Activated T-helper 2 cell treated with anti-CD3 and anti-CD28 coated beads, Interferon-gamma antibody, Interleukin-2, Interleukin-4, amounts not matched to agents 10 μg/mL and 5 μg/mL and 100 μg/mL, durations not matched to agents 14 hours and 24 hours and 36 hours (primary cell): ENCODE measurements around the gene HDAC5. TPM values are rescaled to one million over a fixed set of nuclear protein-coding genes. Genes with fewer than 3 reads are reported as not detected.

Experiments
- DNase-seq: peaks from one replicate; pipeline ENCODE4 v3.0.0; 2021; ENCODE audit warnings: low spot score
- H3K27ac Mint-ChIP-seq: one replicate; pipeline ENCODE4 v1.8.0; 2021; ENCODE audit warnings: mixed read lengths
- H3K27me3 Mint-ChIP-seq: one replicate; pipeline ENCODE4 v1.8.0; 2021; ENCODE audit warnings: low read depth, mixed read lengths
- H3K36me3 Mint-ChIP-seq: one replicate; pipeline ENCODE4 v1.8.0; 2021; ENCODE audit warnings: low read depth, mixed read lengths
- H3K4me1 Mint-ChIP-seq: one replicate; pipeline ENCODE4 v1.8.0; 2021; ENCODE audit warnings: low read depth, mixed read lengths
- H3K4me3 Mint-ChIP-seq: one replicate; pipeline ENCODE4 v1.8.0; 2021; ENCODE audit warnings: low read depth, mild to moderate bottlenecking, moderate library complexity, mixed read lengths
- H3K9me3 Mint-ChIP-seq: one replicate; pipeline ENCODE4 v1.8.0; 2021; ENCODE audit warnings: mixed read lengths
- intact Hi-C: fragments of 100-400 bp; cut with micrococcal nuclease; formaldehyde crosslinking; loops from one replicate; pipeline ENCODE4 v1.15.1; 2023
- total RNA-seq: library from RNA; stranded (reverse); gene quantifications from 2 replicates; pipeline ENCODE4 v1.2.3, GENCODE V29; 2022

HDAC5 gene
- total RNA-seq, 1 donor from 2014 or later = 18.7 TPM

GRCh38 chr17:44030482-44030881 is 93.0 kb downstream of the HDAC5 start:
- intact Hi-C loops = no loop called here
- no peak overlapping the region for H3K27ac Mint-ChIP-seq
- H3K4me3 Mint-ChIP-seq = no peak overlapping the region
- no peak for DNase-seq
- H3K9me3 Mint-ChIP-seq = no peaks in the 10 kb centered on the region
- peaks cover 42% of the 10 kb centered on the region for H3K36me3 Mint-ChIP-seq
- H3K27me3 Mint-ChIP-seq = no peaks in the 10 kb centered on the region
- peaks cover 14% of the 10 kb centered on the region for H3K4me1 Mint-ChIP-seq

- no peaks in the 10 kb centered on the region for H3K9me3 Mint-ChIP-seq
- peaks cover 14% of the 10 kb centered on the region for H3K4me1 Mint-ChIP-seq
- no peak overlapping the region for H3K27ac Mint-ChIP-seq
- intact Hi-C loops = no loop called here
- no peak for DNase-seq
- peaks cover 42% of the 10 kb centered on the region for H3K36me3 Mint-ChIP-seq
- H3K27me3 Mint-ChIP-seq = no peaks in the 10 kb centered on the region
- no peak overlapping the region for H3K4me3 Mint-ChIP-seq
Observed at GRCh38 chr17:44029736-44030135, 93.7 kb downstream of the HDAC5 start.

Other genes with a start within 250 kb of the HDAC5 start
- gene MPP2, start 216.1 kb downstream of the HDAC5 start, total RNA-seq = 1.2 and 1.4 TPM in 2 replicates
- not detected in 2 replicates for gene PPY, start 181.2 kb downstream of the HDAC5 start, total RNA-seq
- gene PYY, start 169.7 kb downstream of the HDAC5 start, total RNA-seq = 0.18 TPM in 1 of 2 replicates, not detected in the other
- 0.28 and 0.82 TPM in 2 replicates for gene NAGS, start 119.0 kb downstream of the HDAC5 start, total RNA-seq
- gene TMEM101, start 108.7 kb downstream of the HDAC5 start, total RNA-seq = 29.5 and 29.9 TPM in 2 replicates
- 81.4 and 88.4 TPM in 2 replicates for gene LSM12, start 57.0 kb downstream of the HDAC5 start, total RNA-seq
- gene G6PC3, start 52.9 kb downstream of the HDAC5 start, total RNA-seq = 36.3 and 39.2 TPM in 2 replicates
- 20.7 and 24.1 TPM in 2 replicates for gene HROB, start 18.3 kb upstream of the HDAC5 start, total RNA-seq
- 0.21 and 0.59 TPM in 2 replicates for gene ASB16, start 47.1 kb upstream of the HDAC5 start, total RNA-seq
- 20.4 and 20.9 TPM in 2 replicates for gene TMUB2, start 63.3 kb upstream of the HDAC5 start, total RNA-seq
- gene ATXN7L3, start 76.2 kb upstream of the HDAC5 start, total RNA-seq = 107 and 113 TPM in 2 replicates
- 177 and 181 TPM in 2 replicates for gene UBTF, start 96.0 kb upstream of the HDAC5 start, total RNA-seq
- gene SLC4A1, start 144.5 kb upstream of the HDAC5 start, total RNA-seq = not detected in 2 replicates
- gene RUNDC3A, start 185.0 kb upstream of the HDAC5 start, total RNA-seq = 0.16 and 0.18 TPM in 2 replicates
- 132 and 141 TPM in 2 replicates for gene SLC25A39, start 201.2 kb upstream of the HDAC5 start, total RNA-seq
- 37.8 and 41.4 TPM in 2 replicates for gene GRN, start 221.7 kb upstream of the HDAC5 start, total RNA-seq
- 0.32 and 1.0 TPM in 2 replicates for gene FAM171A2, start 240.2 kb upstream of the HDAC5 start, total RNA-seq